GM13977 (cell line): ENCODE results near the gene P3H4.

ENCODE experiments used
- DNase-seq: peaks from one replicate; pipeline ENCODE4 v3.0.0; 2012; ENCODE audit warnings: low spot score
- CTCF ChIP-seq: IDR thresholded peaks from 2 replicates; pipeline ENCODE4 v1.5.1; 2012; ENCODE audit warnings: mild to moderate bottlenecking, control low read depth; ENCODE audit not compliant: insufficient read depth; ENCODE audit errors: extremely low read depth, missing control alignments
- in situ Hi-C: fragments of 300-500 bp; cut with MboI; formaldehyde crosslinking; loops from one replicate; pipeline ENCODE4 v1.12.0; 2022; ENCODE audit warnings: low sequenced_read_pairs, low pct_unique_long_range_greater_than_20kb, mixed read lengths, inconsistent platforms; ENCODE audit not compliant: unreplicated experiment

P3H4 gene

GRCh38 chr17:41806685-41807445, 4.9 kb downstream of the P3H4 start:
- in situ Hi-C loops: no loop called here
- DNase-seq: no peak
- TF ChIP-seq CTCF: no peak

GRCh38 chr17:41803049-41804020, 8.4 kb downstream of the P3H4 start:
- in situ Hi-C loops: loop anchor here (5.0 kb wide), 1 partner anchor 66 kb away; no protein-coding TSS in a partner anchor
- no peak for DNase-seq
- TF ChIP-seq CTCF: no peak

- peak; percentile 87 for DNase-seq
- TF ChIP-seq CTCF: peak; percentile 92
- in situ Hi-C loops: loop anchor here (5.0 kb wide), 1 partner anchor 64 kb away; no protein-coding TSS in a partner anchor
Measured at GRCh38 chr17:41801374-41802271, 10.1 kb downstream of the P3H4 start.

GRCh38 chr17:41800601-41801373, 11.0 kb downstream of the P3H4 start:
- no peak for TF ChIP-seq CTCF
- in situ Hi-C loops: loop anchor here (5.0 kb wide), 1 partner anchor 63 kb away; no protein-coding TSS in a partner anchor
- DNase-seq: no peak

- in situ Hi-C loops: no loop called here
- TF ChIP-seq CTCF: no peak
- no peak for DNase-seq
Measured at GRCh38 chr17:41799366-41799765, 12.4 kb downstream of the P3H4 start.
